Astrocyte of the spinal cord (primary cell): Measurements from ENCODE around the gene RPUSD2.

Source experiments
- DNase-seq: peaks from one replicate; pipeline ENCODE4 v3.0.0; 2011; ENCODE audit warnings: low read depth, low spot score
- H3K4me3 ChIP-seq: 2 replicates; pipeline ENCODE4 v1.5.1; 2011; ENCODE audit warnings: low read depth, mild to moderate bottlenecking, low read length, moderate library complexity
- in situ Hi-C: cut with HindIII; loops from 2 replicates; pipeline ENCODE4 v1.10.0; 2017; ENCODE audit warnings: low sequenced_read_pairs
- TF ChIP-seq, protein P1 (sequence below): IDR thresholded peaks from 2 replicates; pipeline ENCODE4 v1.5.1; 2012; ENCODE audit warnings: low read depth, mild to moderate bottlenecking, low read length, inconsistent platforms

Gene RPUSD2

DNA sequence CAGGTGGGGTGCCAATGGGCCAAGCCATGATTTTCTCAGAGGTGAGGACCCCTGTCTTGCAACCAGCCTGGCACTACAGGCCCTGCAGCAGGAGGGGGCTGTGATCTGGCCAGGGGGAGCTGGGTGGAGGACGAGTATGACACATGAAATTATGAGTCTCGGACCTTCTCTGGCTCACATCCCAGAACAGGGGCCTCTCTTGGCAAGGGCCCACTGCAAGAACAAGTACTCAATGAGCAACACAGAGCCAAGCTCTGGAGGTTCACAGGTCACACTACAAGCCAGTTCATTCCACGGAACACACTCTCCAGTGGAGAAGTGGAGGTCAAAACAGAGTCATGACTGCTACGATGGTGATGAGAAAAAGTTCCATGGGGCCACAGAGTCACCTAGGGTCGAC lies 32.6 kb upstream of the RPUSD2 start:
- no peak overlapping the region for H3K4me3 ChIP-seq
- in situ Hi-C loops: no loop called here
- TF ChIP-seq, protein P1, sequence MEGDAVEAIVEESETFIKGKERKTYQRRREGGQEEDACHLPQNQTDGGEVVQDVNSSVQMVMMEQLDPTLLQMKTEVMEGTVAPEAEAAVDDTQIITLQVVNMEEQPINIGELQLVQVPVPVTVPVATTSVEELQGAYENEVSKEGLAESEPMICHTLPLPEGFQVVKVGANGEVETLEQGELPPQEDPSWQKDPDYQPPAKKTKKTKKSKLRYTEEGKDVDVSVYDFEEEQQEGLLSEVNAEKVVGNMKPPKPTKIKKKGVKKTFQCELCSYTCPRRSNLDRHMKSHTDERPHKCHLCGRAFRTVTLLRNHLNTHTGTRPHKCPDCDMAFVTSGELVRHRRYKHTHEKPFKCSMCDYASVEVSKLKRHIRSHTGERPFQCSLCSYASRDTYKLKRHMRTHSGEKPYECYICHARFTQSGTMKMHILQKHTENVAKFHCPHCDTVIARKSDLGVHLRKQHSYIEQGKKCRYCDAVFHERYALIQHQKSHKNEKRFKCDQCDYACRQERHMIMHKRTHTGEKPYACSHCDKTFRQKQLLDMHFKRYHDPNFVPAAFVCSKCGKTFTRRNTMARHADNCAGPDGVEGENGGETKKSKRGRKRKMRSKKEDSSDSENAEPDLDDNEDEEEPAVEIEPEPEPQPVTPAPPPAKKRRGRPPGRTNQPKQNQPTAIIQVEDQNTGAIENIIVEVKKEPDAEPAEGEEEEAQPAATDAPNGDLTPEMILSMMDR: no peak
- peak; percentile 62 for DNase-seq

DNA sequence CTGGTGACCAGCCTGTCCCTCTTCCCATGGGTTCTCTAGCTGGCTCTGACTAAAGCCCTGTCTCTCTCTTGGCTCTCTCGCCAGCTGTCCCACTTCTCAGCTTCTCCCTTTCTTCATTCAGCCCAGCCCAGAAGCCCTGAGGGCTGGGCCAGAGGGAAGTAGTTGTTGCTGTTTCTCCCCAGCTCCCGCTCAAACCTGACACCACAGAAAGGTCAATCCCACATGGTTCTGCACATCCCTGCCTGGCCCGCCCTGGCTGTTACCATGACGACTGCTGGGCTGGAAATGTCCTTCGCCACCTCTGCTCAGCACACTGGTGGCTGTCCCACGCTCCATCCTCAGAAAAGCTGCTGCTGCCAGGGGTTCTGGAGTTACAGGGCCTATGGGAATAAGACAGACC lies 30.1 kb upstream of the RPUSD2 start:
- H3K4me3 ChIP-seq: no peak overlapping the region
- no peak for DNase-seq
- TF ChIP-seq, protein P1: no peak
- in situ Hi-C loops: no loop called here

DNA sequence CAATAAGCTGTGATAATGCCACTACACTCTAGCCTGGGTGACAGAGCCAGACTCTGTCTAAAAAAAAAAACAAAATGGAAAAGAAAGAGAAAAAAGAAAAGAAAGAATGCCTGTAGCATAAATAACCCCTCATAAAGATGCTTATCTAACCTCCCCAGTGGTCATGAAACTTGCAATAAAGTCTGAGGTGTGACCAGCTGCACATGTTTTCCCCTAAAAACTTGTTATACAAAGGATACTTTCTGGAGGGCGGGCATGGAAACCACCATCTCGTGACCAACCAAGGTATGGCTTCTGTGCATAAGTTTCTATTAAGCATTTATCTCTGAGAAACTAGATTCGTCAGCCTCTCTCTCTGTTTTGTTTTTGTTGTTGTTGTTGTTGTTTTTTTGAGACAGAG lies 26.0 kb upstream of the RPUSD2 start:
- H3K4me3 ChIP-seq: no peak overlapping the region
- TF ChIP-seq, protein P1: no peak
- in situ Hi-C loops: no loop called here
- no peak for DNase-seq

DNA sequence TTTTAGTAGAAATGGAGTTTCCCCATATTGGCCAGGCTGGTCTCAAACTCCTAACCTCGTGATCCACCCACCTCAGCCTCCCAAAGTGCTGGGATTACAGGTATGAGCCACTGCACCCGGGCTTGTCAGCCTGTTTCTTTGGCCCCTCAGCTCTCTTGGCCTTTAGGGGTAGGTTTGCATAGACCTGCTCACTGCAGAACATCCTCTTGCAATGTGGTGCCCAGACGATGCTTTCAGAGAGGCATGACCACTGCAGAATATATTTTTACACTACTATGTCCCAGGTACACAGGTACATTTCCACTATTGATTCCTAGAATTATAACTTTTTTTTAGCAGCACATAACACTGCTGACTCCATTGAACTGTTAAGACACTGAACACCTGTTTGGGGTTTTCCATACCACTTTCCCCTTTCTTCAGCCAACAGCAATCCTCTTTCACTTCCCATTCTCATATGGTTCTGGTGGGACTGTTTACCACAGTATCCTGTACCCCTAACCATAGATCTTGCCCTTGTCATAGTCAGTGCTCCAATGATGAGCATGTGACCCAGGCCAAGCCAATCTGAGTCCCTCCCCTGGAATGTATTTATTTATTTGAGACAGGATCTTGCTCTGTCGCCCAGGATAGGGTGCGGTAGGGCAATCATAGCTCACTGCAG lies 25.3 kb upstream of the RPUSD2 start:
- in situ Hi-C loops: no loop called here
- no peak overlapping the region for H3K4me3 ChIP-seq
- no peak for DNase-seq
- TF ChIP-seq, protein P1: no peak

DNA sequence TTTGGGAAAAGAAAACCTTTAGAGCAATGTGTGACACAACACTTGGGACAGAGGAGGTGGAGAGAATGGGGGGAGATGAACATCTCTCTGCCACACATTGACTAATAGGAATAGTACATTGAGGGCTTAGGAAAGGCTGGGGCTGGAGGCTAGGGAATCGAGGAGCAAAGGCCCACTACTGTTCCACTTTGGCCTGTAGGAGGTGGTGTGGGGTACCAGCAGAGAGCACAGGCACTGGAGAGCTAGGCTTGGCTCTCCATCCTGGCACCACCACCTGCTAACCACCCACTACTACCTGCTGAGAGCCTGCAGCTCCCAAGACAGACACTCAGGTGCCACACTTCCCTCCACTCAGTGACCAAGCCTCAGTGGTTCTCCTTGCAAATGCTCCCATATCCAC lies 23.6 kb upstream of the RPUSD2 start:
- no peak overlapping the region for H3K4me3 ChIP-seq
- TF ChIP-seq, protein P1: no peak
- DNase-seq: no peak
- in situ Hi-C loops: no loop called here

DNA sequence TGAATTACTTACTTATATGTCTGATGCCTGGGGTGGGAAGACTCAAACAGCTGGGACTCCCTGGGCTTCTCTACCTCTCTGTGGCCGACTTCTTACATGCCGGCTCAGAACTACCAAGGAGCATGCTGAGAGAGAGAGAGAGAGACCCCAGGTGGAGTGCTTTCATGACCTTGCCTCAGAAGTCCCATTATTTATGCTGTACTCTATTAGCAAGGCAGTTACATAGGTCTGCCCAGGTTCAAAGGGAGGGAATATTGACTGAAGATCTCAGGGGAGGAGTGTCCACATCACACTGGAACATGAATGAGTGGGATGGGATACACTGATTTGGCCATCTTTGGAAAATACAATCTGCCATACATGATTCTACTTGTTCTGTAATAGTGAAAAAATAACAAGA lies 20.5 kb upstream of the RPUSD2 start:
- TF ChIP-seq, protein P1: no peak
- no peak for DNase-seq
- no peak overlapping the region for H3K4me3 ChIP-seq
- in situ Hi-C loops: no loop called here
